H1 (cell line): ENCODE data around the gene PSMF1. TPM values are rescaled to one million over a fixed set of nuclear protein-coding genes. Genes with fewer than 3 reads are reported as not detected.
A peak's percentile ranks its signal among the peaks of the same experiment; 100 is the strongest.

Source experiments
- CTCF ChIA-PET: fragments of 300-600 bp; sonication (Branson Sonifier 250); formaldehyde crosslinking; loops from one replicate; lab custom pipeline; 2021; ENCODE audit not compliant: partially characterized antibody; lab: Charles Lee
- POLR2A ChIA-PET: fragments of 300-600 bp; sonication (Branson Sonifier 250); formaldehyde crosslinking; loops from one replicate; lab custom pipeline; 2021; ENCODE audit warnings: inconsistent platforms; ENCODE audit not compliant: partially characterized antibody; lab: Charles Lee
- DNase-seq, 2 experiments: peaks; one replicate each; pipeline versions ENCODE4 v3.0.0 to v3.0.0-alpha.2; 2010 to 2022; ENCODE audit warnings: low spot score in 2 of 2, low read depth in 1 of 2, mixed read lengths in 1 of 2
- FAIRE-seq: peaks from 2 replicates; lab custom pipeline; 2011; peaks lifted over from hg19 to GRCh38; lab: Jason Lieb, UNC
- H2AFZ ChIP-seq: 2 replicates; pipeline ENCODE4 v1.8.1; 2012; ENCODE audit warnings: low read length, inconsistent platforms
- H2AK5ac ChIP-seq: 2 replicates; pipeline ENCODE4 v1.6.1; 2013; ENCODE audit warnings: low read depth, low read length
- H2BK120ac ChIP-seq: replicated peaks from 2 replicates; pipeline ENCODE3; 2013; ENCODE audit warnings: low read depth, low read length, inconsistent platforms
- H2BK12ac ChIP-seq: 2 replicates; pipeline ENCODE4 v1.6.1; 2013; ENCODE audit warnings: low read depth, low read length
- H2BK15ac ChIP-seq: 2 replicates; pipeline ENCODE4 v1.6.1; 2013; ENCODE audit warnings: low read length
- H2BK20ac ChIP-seq: 2 replicates; pipeline ENCODE4 v1.6.1; 2013; ENCODE audit warnings: low read length
- H2BK5ac ChIP-seq: 2 replicates; pipeline ENCODE4 v1.6.1; 2013; ENCODE audit warnings: low read depth, low read length
- H3K14ac ChIP-seq: 2 replicates; pipeline ENCODE4 v1.6.1; 2013; ENCODE audit warnings: inconsistent platforms; ENCODE audit not compliant: insufficient read length
- H3K18ac ChIP-seq: 2 replicates; pipeline ENCODE4 v1.6.1; 2013; ENCODE audit warnings: low read length; ENCODE audit errors: extremely low read depth
- H3K23ac ChIP-seq: 2 replicates; pipeline ENCODE4 v1.6.1; 2013; ENCODE audit warnings: inconsistent platforms; ENCODE audit not compliant: insufficient read length
- H3K23me2 ChIP-seq: 2 replicates; pipeline ENCODE4 v1.6.1; 2013; ENCODE audit warnings: low read depth, low read length
- H3K27ac ChIP-seq: 2 replicates; pipeline ENCODE4 v1.6.1; 2011; ENCODE audit warnings: low read depth, low read length, inconsistent platforms
- H3K27me3 ChIP-seq, 4 experiments: replicated peaks in 1 of 4; 1 replicate in 1 of 4; 2 replicates in 3 of 4; pipeline versions ENCODE4 v1.6.1 to v1.8.1; 2011 to 2013; ENCODE audit warnings: low read length in 3 of 4, mild to moderate bottlenecking in 3 of 4, inconsistent platforms in 2 of 4, mixed read lengths in 2 of 4, moderate library complexity in 1 of 4; ENCODE audit not compliant: control insufficient read depth in 3 of 4, insufficient read depth in 3 of 4; ENCODE audit errors: extremely low read depth in 1 of 4
- H3K36me3 ChIP-seq, 4 experiments: 2 replicates each; pipeline versions ENCODE4 v1.6.1 to v1.8.1; 2011 to 2013; ENCODE audit warnings: mild to moderate bottlenecking in 4 of 4, low read length in 3 of 4, moderate library complexity in 2 of 4, control low read depth in 1 of 4, inconsistent platforms in 1 of 4; ENCODE audit not compliant: insufficient read depth in 4 of 4, control insufficient read depth in 2 of 4
- H3K4ac ChIP-seq: replicated peaks from 2 replicates; pipeline ENCODE3; 2013; ENCODE audit warnings: low read length, low read depth, mixed read lengths, inconsistent platforms; ENCODE audit not compliant: insufficient read length
- H3K4me1 ChIP-seq, 4 experiments: replicated peaks in 1 of 4; 1 replicate in 1 of 4; 2 replicates in 3 of 4; pipeline versions ENCODE4 v1.6.1 to v1.8.1; 2011 to 2013; ENCODE audit warnings: low read length in 3 of 4, inconsistent platforms in 2 of 4, mixed read lengths in 1 of 4; ENCODE audit not compliant: insufficient read depth in 4 of 4, control insufficient read depth in 3 of 4
- H3K4me2 ChIP-seq, 2 experiments: 2 replicates each; pipeline versions ENCODE4 v1.6.1 to v1.8.1; 2011 to 2013; ENCODE audit warnings: low read depth in 2 of 2, low read length in 2 of 2, control low read depth in 1 of 2, inconsistent platforms in 1 of 2, mild to moderate bottlenecking in 1 of 2; ENCODE audit not compliant: insufficient read depth in 1 of 2
- H3K4me3 ChIP-seq, 4 experiments: fragments of 200-600, 300-600 bp in 1 of 4; sonication (generic), shearing (Covaris generic), sonication (Bioruptor Twin) in 1 of 4; 2 replicates each; pipeline versions ENCODE4 v1.5.1 to v1.8.1; 2011 to 2016; ENCODE audit warnings: low read length in 4 of 4, low read depth in 3 of 4, control low read depth in 2 of 4, inconsistent platforms in 2 of 4, mild to moderate bottlenecking in 2 of 4, mixed read lengths in 1 of 4, moderate library complexity in 1 of 4; ENCODE audit not compliant: insufficient read depth in 2 of 4; ENCODE audit errors: extremely low read depth in 1 of 4
- H3K56ac ChIP-seq: replicated peaks from 2 replicates; pipeline ENCODE3; 2013; ENCODE audit warnings: low read depth, mild to moderate bottlenecking, mixed read lengths, low read length, inconsistent platforms; ENCODE audit not compliant: insufficient read length
- H3K79me1 ChIP-seq: 2 replicates; pipeline ENCODE4 v1.6.1; 2013; ENCODE audit warnings: low read depth, low read length, control low read depth
- H3K79me2 ChIP-seq, 2 experiments: 2 replicates each; pipeline versions ENCODE4 v1.6.1 to v1.8.1; 2012 to 2013; ENCODE audit warnings: low read length in 2 of 2, mild to moderate bottlenecking in 2 of 2, inconsistent platforms in 1 of 2; ENCODE audit not compliant: insufficient read depth in 2 of 2, control insufficient read depth in 1 of 2
- H3K9ac ChIP-seq, 4 experiments: replicated peaks in 1 of 4; 1 replicate in 1 of 4; 2 replicates in 3 of 4; pipeline versions ENCODE4 v1.6.1 to v1.8.1; 2011 to 2013; ENCODE audit warnings: low read depth in 3 of 4, low read length in 3 of 4, control low read depth in 2 of 4, mild to moderate bottlenecking in 2 of 4, moderate library complexity in 2 of 4, inconsistent platforms in 1 of 4; ENCODE audit errors: extremely low read depth in 1 of 4
- H3K9me3 ChIP-seq, 2 experiments: 2 replicates each; pipeline versions ENCODE4 v1.6.1 to v1.8.1; 2012 to 2013; ENCODE audit warnings: mild to moderate bottlenecking in 2 of 2, moderate library complexity in 2 of 2, control low read depth in 1 of 2, inconsistent platforms in 1 of 2, low read depth in 1 of 2, low read length in 1 of 2, mixed read lengths in 1 of 2; ENCODE audit not compliant: insufficient read depth in 2 of 2
- H4K20me1 ChIP-seq, 2 experiments: replicated peaks in 1 of 2; 2 replicates each; pipeline versions ENCODE3 to v1.8.1; 2011 to 2013; ENCODE audit warnings: inconsistent platforms in 2 of 2, low read length in 2 of 2, mild to moderate bottlenecking in 1 of 2; ENCODE audit not compliant: insufficient read depth in 2 of 2, control insufficient read depth in 1 of 2
- H4K5ac ChIP-seq: 2 replicates; pipeline ENCODE4 v1.6.1; 2013; ENCODE audit warnings: low read length, low read depth, mixed read lengths, inconsistent platforms; ENCODE audit not compliant: insufficient read length
- H4K8ac ChIP-seq: 2 replicates; pipeline ENCODE4 v1.8.0; 2013; ENCODE audit warnings: mild to moderate bottlenecking, moderate library complexity, low read length, inconsistent platforms; ENCODE audit not compliant: insufficient read depth; ENCODE audit errors: extremely low read depth
- H4K91ac ChIP-seq: replicated peaks from 2 replicates; pipeline ENCODE3; 2013; ENCODE audit warnings: low read length, mixed read lengths, inconsistent platforms; ENCODE audit not compliant: insufficient read length
- CHD1 ChIP-seq: IDR thresholded peaks from 2 replicates; pipeline ENCODE4 v1.6.1; 2012; ENCODE audit warnings: low read depth, low read length, improper control_type of control experiment
- GABPA ChIP-seq: IDR thresholded peaks from 2 replicates; pipeline ENCODE4 v1.6.1; 2011; ENCODE audit warnings: mild to moderate bottlenecking, low read length, moderate library complexity, borderline replicate concordance; ENCODE audit not compliant: insufficient read depth
- WGBS, 2 experiments: shearing (Covaris generic) in 1 of 2; methylation state at CpG; one replicate each; pipeline versions ENCODE4 v1.1.6 to v1.1.7; 2013 to 2015; ENCODE audit warnings: low lambda C conversion rate in 2 of 2, mixed read lengths in 2 of 2, inconsistent platforms in 1 of 2, low coverage in 1 of 2, missing lambda C conversion rate in 1 of 2; ENCODE audit not compliant: insufficient replicate concordance in 2 of 2, insufficient coverage in 1 of 2, insufficient read length in 1 of 2; ENCODE audit errors: extremely low coverage in 1 of 2, missing lambda C conversion rate in 1 of 2; 5-methylcytosine and 5-hydroxymethylcytosine counted together
- polyA plus RNA-seq, 7 experiments: library from polyadenylated mRNA; depleted of rRNA in 3 of 7; stranded (reverse) in 5 of 7; unstranded in 2 of 7; fragments of >200 nt in 5 of 7; fragments of 200-250 nt in 2 of 7; gene quantifications; 1 replicate in 5 of 7; 2 replicates in 1 of 7; 4 replicates in 1 of 7; pipeline versions ENCODE4 v1.2.1 to v1.2.3, GENCODE V29; 2011 to 2013; ENCODE audit warnings: missing spikeins in 2 of 7, mixed read lengths in 2 of 7
- total RNA-seq: library from RNA; stranded (reverse); fragmentation: NEBNext Ultra II Directional; extraction: Animal tissue kit (Norgen Biotek cat#: 25700); gene quantifications from 2 replicates; pipeline ENCODE4 v1.2.1, GENCODE V29; 2021

Gene PSMF1
- total and polyA plus RNA-seq, 2 of the 8 experiments (the other 6 are each of a cell fraction or from before 2014, with no cell fraction given) = 106 to 159 TPM

- Histone ChIP-seq H4K8ac (peak overlapping the region; percentile 57; the same call in 1 of the 2 replicates), H3K79me2 (no peaks in the 10 kb centered on the region), H3K27me3 (peaks cover 8 to 26% (median 22%) of the 10 kb centered on the region in 4 experiments), H2BK5ac (0 out of 2 replicates have a peak overlapping the region, but pooled peaks have one; percentile 3), H3K9me3 (no peaks in the 10 kb centered on the region), H3K23ac (no peak overlapping the region), H3K36me3 (no peaks in the 10 kb centered on the region; a peak in 1 of 8 replicates), H3K23me2 (peaks cover 11% of the 10 kb centered on the region; the same call in 1 of the 2 replicates), H3K4me1 (peaks cover 0 to 13% (median 8%) of the 10 kb centered on the region in 4 experiments; a peak in 5 of 7 replicates), H2AK5ac (peak overlapping the region; percentile 100; the same call in 1 of the 2 replicates), H4K5ac (no peak overlapping the region), H3K14ac (no peak overlapping the region), H3K9ac (peak overlapping the region in 1 of 4 experiments; percentile 38; a peak in 1 of 7 replicates), H2BK15ac (peak overlapping the region; percentile 61), H2AFZ (no peak overlapping the region), H4K20me1 (peaks cover 0 to 5% of the 10 kb centered on the region in 2 experiments), H3K4ac (peak overlapping the region; percentile 88), H3K4me3 (no peak overlapping the region), H3K18ac (no peak overlapping the region), H2BK12ac (peak overlapping the region; percentile 99), H4K91ac (peak overlapping the region; percentile 90), H2BK120ac (no peak overlapping the region), H2BK20ac (peak overlapping the region; percentile 53; the same call in 1 of the 2 replicates), H3K27ac (no peak overlapping the region), H3K79me1 (0 out of 2 replicates have a peak, but pooled peaks cover 2% of the 10 kb centered on the region), H3K56ac (peak overlapping the region; percentile 88), H3K4me2 (no peak overlapping the region)
- CTCF ChIA-PET = interaction anchor here (0.6 to 5.0 kb wide), 4 partner anchors 12 to 612 kb away, joined by 3 to 34 read pairs (median 10); no protein-coding TSS in a partner anchor
- FAIRE-seq (no peak), DNase-seq (no peak)
- 93% methylated on average over 1 of the region's 1 CpG; no CpG with 5 or more reads in 1 of the 2 experiments for WGBS, 2 experiments
- POLR2A ChIA-PET = interaction anchor here (1.6 kb wide), 1 partner anchor 11 kb away, joined by 4 read pairs; no protein-coding TSS in a partner anchor
- TF ChIP-seq GABPA (no peak), CHD1 (no peak)
These were observed 69.9 kb downstream of the PSMF1 start for GRCh38 chr20:1188347-1188746.
